Ovary (tissue), 9 donors: ENCODE results near the gene ZIM2. TPM values are rescaled to one million over a fixed set of nuclear protein-coding genes. Genes with fewer than 3 reads are reported as not detected.

Source experiments
- DNase-seq, 5 donors: peaks; one replicate each; pipeline ENCODE4 v3.0.0-alpha.2; 2019 to 2020
- H3K27ac ChIP-seq, 2 donors: fragments of 200-600 bp; one replicate each; pipeline versions ENCODE4 v1.5.1 to v1.8.0; 2019 to 2022
- H3K27me3 ChIP-seq: fragments of 200-600 bp; one replicate; pipeline ENCODE4 v1.8.0; 2022
- H3K36me3 ChIP-seq: fragments of 200-600 bp; sonication (generic); one replicate; pipeline ENCODE4 v1.5.1; 2019
- H3K4me1 ChIP-seq: one replicate; pipeline ENCODE4 v1.8.1; 2013; ENCODE audit warnings: mild to moderate bottlenecking, moderate library complexity; ENCODE audit not compliant: insufficient read depth
- H3K4me3 ChIP-seq: fragments of 200-600 bp; sonication (generic); one replicate; pipeline ENCODE4 v1.5.1; 2017
- H3K9me3 ChIP-seq, 2 donors: fragments of 200-600 bp in 1 of 2; sonication (generic) in 1 of 2; one replicate each; pipeline versions ENCODE4 v1.5.1 to v1.8.1; 2013 to 2019; ENCODE audit warnings: mild to moderate bottlenecking in 1 of 2, moderate library complexity in 1 of 2
- EP300 ChIP-seq: sonication (generic); formaldehyde crosslinking; IDR thresholded peaks from one replicate; pipeline ENCODE4 v1.6.1; 2017; ENCODE audit warnings: antibody characterized with exemption
- POLR2A ChIP-seq: fragments of 450-650 bp; IDR thresholded peaks from one replicate; pipeline ENCODE4 v1.6.1; 2017; ENCODE audit warnings: antibody characterized with exemption, mild to moderate bottlenecking, moderate library complexity
- WGBS, 3 donors: extraction: QIAGEN DNeasy Blood & Tissue Kit in 1 of 3; methylation state at CpG; one replicate each; pipeline versions ENCODE4 v1.1.5 to v1.1.7; 2013 to 2017; 5-methylcytosine and 5-hydroxymethylcytosine counted together
- intact Hi-C, 4 donors: fragments of 100-400 bp; cut with DNase I; formaldehyde crosslinking; loops; one replicate each; pipeline versions ENCODE4 v1.11.0 to v1.15.1; 2022 to 2023
- polyA plus RNA-seq, 2 donors: library from polyadenylated mRNA; stranded (reverse); fragments of 200-250 nt in 1 of 2; fragments of 350-450 nt in 1 of 2; fragmentation: Illumina TruSeq in 1 of 2; extraction: RNeasy Lipid Tissue Mini Kit (QIAGEN cat#74804) in 1 of 2; gene quantifications; one replicate each; pipeline ENCODE4 v1.2.3, GENCODE V29; 2013 to 2014
- total RNA-seq, 7 donors: library from RNA; depleted of rRNA in 2 of 7; stranded (reverse); fragments of >200 nt in 2 of 7; fragmentation: NEBNext Ultra II Directional in 3 of 7; extraction: Animal tissue kit (Norgen Biotek cat#: 25700) in 3 of 7; gene quantifications; one replicate each; pipeline versions ENCODE4 v1.1.0 to v1.2.4, GENCODE V29; 2016 to 2023
- TF ChIP-seq, protein P1 (sequence below), 3 donors: fragments of 450-650 bp in 2 of 3; fragments of 200-600 bp in 1 of 3; IDR thresholded peaks; one replicate each; pipeline versions ENCODE4 v1.5.1 to v1.8.0; 2016 to 2022; ENCODE audit warnings: antibody characterized with exemption in 3 of 3, mild to moderate bottlenecking in 1 of 3
- donor health status: DM: no; HTN: no; CAD: no; lungs with moderate emphysema.
- donor health status: DM: no; HTN: no; CAD: no.
- donor health status: Bipolar disorder and iron deficiency.
- donor health status: DM: yes; HTN: yes; CAD: no.
- donor health status: DM: no; HTN: no; CAD: no.
- donor health status: DM: yes; HTN: yes; CAD: no.

The ZIM2 gene
- total and polyA plus RNA-seq, 9 donors = 2.2 to 34.2 (median 19.3) TPM

DNA sequence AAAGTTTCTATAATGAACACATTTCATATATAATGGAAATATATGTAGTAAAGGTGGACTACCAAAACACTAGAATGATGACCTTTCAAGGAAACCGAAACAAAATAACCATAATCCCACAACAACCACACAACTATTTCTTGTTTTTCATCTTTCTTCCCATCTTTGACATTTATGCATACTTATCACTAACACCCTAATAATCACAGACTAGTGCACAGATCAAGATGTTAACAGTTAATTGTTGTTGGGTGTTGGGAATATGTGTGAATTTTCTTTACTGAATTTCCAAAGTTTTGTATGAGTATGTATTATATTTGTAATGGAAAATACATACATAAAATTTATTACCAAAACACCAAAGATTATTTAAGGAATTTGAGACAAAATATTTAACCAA is 30.3 kb downstream of the ZIM2 start:
- no peak overlapping the region for H3K4me3 ChIP-seq
- 88 to 98% (median 90%) methylated on average over 1 of the region's 1 CpG for WGBS, 3 donors
- no peaks in the 10 kb centered on the region for H3K9me3 ChIP-seq
- no peak for DNase-seq
- H3K27ac ChIP-seq = no peak overlapping the region
- H3K36me3 ChIP-seq = no peaks in the 10 kb centered on the region
- intact Hi-C loops = no loop called here
- H3K27me3 ChIP-seq = no peaks in the 10 kb centered on the region
- TF ChIP-seq EP300 = no peak
- TF ChIP-seq, protein P1, sequence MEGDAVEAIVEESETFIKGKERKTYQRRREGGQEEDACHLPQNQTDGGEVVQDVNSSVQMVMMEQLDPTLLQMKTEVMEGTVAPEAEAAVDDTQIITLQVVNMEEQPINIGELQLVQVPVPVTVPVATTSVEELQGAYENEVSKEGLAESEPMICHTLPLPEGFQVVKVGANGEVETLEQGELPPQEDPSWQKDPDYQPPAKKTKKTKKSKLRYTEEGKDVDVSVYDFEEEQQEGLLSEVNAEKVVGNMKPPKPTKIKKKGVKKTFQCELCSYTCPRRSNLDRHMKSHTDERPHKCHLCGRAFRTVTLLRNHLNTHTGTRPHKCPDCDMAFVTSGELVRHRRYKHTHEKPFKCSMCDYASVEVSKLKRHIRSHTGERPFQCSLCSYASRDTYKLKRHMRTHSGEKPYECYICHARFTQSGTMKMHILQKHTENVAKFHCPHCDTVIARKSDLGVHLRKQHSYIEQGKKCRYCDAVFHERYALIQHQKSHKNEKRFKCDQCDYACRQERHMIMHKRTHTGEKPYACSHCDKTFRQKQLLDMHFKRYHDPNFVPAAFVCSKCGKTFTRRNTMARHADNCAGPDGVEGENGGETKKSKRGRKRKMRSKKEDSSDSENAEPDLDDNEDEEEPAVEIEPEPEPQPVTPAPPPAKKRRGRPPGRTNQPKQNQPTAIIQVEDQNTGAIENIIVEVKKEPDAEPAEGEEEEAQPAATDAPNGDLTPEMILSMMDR (IDR thresholded peaks at IDR 0.05) = no peak
- no peak for TF ChIP-seq POLR2A
- H3K4me1 ChIP-seq = no peaks in the 10 kb centered on the region

DNA sequence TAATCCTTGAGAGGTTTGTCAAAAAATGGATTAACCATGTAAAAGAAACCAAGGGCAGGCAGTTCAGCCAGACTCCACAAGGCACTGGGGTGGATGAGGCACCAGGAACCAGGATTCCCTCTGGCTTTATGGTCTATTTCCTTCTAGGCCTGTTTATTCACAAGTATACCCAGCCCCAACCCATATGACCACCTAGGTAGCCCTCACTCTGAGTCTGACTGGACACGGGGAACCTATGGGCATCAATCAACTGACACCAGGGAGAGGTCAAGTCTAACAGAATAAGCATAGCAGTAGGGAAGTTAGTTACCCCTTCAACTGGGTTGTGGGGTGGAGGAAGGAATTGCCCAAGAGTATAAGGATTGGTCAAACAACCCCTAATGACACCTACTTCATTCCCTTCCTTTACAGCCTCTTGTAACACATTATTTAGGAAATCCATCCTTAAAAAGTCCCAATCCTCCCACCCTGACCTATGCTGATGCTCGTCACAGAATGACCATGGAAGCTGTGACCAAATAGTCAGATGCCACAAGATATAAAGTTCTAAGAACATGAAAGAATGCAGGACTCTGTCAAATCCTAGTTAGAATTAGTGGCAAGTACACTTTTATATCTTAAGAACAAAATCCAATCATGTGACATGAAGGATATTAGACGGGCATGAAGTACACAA is 31.7 kb downstream of the ZIM2 start:
- TF ChIP-seq EP300 (no peak), POLR2A (no peak)
- TF ChIP-seq, protein P1 (IDR thresholded peaks at IDR 0.05) = no peak
- intact Hi-C loops = no loop called here
- H3K27ac ChIP-seq = no peak overlapping the region
- no peaks in the 10 kb centered on the region for H3K9me3 ChIP-seq
- DNase-seq = no peak
- H3K36me3 ChIP-seq = no peaks in the 10 kb centered on the region
- H3K4me1 ChIP-seq = no peaks in the 10 kb centered on the region
- H3K27me3 ChIP-seq = no peaks in the 10 kb centered on the region
- WGBS, 3 donors = 75 to 87% (median 85%) methylated on average over 3 of the region's 3 CpGs
- no peak overlapping the region for H3K4me3 ChIP-seq

DNA sequence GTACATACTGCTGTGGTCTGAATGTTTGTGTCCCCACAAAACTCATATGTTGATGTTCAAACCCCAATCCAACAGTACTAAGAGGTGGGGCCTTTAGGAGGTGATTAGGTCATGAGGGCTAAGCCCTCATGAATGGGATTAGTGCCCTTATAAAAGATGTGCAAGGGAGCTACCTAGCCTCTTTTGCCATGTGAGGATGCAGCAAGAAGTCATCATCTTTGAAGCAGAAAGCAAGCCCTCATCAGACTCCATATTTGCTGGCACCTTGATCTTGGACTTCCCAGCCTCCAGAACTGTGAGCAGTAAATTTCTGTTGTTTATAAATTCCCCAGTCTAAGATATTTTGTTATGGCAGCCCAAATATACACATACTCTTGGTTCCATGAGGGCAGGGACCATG is 33.9 kb downstream of the ZIM2 start:
- Histone ChIP-seq H3K27me3 (no peaks in the 10 kb centered on the region), H3K36me3 (no peaks in the 10 kb centered on the region), H3K4me1 (no peaks in the 10 kb centered on the region), H3K27ac (no peak overlapping the region), H3K9me3 (no peaks in the 10 kb centered on the region), H3K4me3 (no peak overlapping the region)
- DNase-seq = no peak
- intact Hi-C loops = no loop called here
- TF ChIP-seq, protein P1 (IDR thresholded peaks at IDR 0.05) = no peak
- no peak for TF ChIP-seq POLR2A
- TF ChIP-seq EP300 = no peak

DNA sequence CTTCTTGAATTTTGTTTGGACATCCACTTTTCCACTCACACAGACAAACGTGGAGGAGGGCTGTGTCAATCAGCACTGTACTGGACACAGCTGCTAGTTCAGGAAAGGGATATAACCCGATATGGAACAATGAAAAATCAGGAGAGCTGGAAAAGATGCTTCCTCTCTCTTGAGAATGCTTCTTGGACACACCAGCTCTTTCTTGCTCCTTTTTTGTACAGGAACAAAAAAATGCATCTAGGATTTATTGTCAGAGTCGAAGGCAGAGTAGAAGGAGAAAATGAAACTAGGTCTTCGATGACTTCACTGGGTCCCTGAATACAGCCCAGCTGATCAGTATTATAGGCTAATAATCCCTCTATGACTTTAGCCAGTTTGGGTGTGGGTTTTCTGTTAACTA is 62.2 kb downstream of the ZIM2 start:
- intact Hi-C loops = loop anchor here in 1 of 4 donors (10.0 kb wide), 1 partner anchor 46 kb away; no protein-coding TSS in a partner anchor
- 66 to 79% (median 78%) methylated on average over 4 of the region's 4 CpGs for WGBS, 3 donors
- H3K27ac ChIP-seq = no peak overlapping the region

More for the DNA sequence above, 62.2 kb downstream of the ZIM2 start:
- no peak for TF ChIP-seq EP300
- TF ChIP-seq, protein P1 (IDR thresholded peaks at IDR 0.05) = no peak
- no peak for TF ChIP-seq POLR2A
- no peak for DNase-seq
- Histone ChIP-seq H3K9me3 (no peaks in the 10 kb centered on the region), H3K4me1 (no peaks in the 10 kb centered on the region), H3K4me3 (no peak overlapping the region), H3K27me3 (no peaks in the 10 kb centered on the region), H3K36me3 (no peaks in the 10 kb centered on the region)
